Stimulated activated CD8-positive, alpha-beta memory T cell treated with anti-CD3 and anti-CD28 coated beads, Interleukin-12 subunit alpha, Interleukin-12 subunit beta, amount 100 ng/mL, for 24 hours (primary cell): Measurements from ENCODE around the gene KLRC1.
"Not testable (repeated sequence)": the region's sequence is repeated elsewhere in the genome, so short reads cannot be mapped to it uniquely, and the experiment has no call there.

Source experiments
- DNase-seq: peaks from one replicate; pipeline ENCODE4 v3.0.0-alpha.2; 2020; ENCODE audit errors: extremely low read depth

KLRC1 gene

DNA sequence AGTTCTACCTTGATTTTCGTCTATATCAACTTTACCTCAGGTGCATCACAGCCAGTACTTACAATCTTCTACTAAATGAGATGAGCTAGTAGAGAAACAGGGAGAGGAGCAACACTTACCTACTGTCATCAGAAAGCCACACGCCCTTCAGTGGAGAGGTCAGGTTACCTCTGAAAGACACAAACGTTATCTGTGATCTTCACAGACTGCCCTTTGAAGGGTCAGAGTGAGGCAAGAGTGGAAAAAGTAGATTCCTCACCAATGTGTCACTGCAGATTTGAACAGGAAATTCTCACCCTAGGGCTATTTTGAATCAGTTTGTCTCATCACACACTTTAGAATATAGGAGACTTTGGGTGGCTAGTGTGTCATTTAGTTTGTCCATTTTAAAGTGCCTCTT, 31.0 kb downstream of the KLRC1 start:
- not testable (repeated sequence) for DNase-seq

DNA sequence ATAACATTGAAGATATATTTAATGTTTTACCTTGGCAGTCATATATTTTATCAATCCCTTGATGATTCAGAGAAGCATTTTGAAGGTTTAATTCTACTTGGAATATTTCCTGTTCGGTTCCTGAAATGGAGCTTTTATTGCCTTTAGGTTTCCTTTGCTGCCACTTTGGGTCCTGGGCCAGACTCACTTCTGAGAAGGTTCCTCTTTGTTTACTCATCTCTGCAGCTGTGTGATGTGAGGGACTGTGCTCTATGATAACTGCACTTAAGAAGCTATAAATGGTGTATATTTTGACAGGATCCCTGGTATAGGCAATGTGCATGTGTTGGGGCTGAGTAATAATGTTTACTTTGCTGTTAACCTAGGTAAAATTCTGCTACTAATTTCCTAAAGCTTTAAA, 32.8 kb downstream of the KLRC1 start, which contains the start of gene KLRC3:
KLRC3 (minus strand) TSS at position 262 of the 400 bp plus-strand sequence; CDS start at position 217, 45 bp downstream.
- not testable (repeated sequence) for DNase-seq

DNA sequence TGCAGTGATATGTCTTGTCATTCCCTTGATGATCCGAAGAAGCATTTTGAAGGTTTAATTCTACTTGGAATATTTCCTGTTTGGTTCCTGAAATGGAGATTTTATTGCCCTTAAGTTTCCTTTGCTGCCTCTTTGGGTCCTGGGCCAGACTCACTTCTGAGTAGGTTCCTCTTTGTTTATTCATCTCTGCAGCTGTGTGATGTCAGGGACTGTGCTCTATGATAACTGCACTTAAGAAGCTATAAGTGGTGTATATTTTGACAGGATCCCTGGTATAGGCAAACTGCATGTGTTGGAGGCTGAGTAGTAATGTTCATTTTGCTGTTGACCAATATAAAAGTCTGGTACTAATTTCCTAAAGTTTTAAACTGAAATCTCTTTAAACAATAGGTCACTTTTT, 43.8 kb downstream of the KLRC1 start, which contains the start of gene KLRC4:
KLRC4 (minus strand) TSS at position 366 of the 400 bp plus-strand sequence; CDS start at position 184, 182 bp downstream.
- DNase-seq = no peak

DNA sequence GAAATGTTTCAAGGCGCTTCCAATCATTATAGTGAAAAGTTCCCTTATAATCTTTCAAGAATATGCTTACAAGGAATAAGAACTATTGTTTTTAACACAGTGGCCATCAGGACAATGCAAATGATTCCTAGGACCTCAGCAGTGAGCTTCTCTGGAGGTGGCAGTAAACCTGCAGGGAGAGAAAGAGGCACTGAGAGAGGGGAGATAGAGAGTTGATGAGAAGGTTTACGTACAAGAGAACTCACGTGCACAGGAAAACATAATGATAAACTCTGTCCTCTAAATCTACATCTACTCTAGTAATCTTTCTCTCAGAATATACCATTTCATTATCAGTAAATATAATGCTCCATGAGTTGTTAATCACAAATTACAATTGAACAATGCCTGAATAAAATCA, 44.3 kb downstream of the KLRC1 start:
- DNase-seq = no peak

DNA sequence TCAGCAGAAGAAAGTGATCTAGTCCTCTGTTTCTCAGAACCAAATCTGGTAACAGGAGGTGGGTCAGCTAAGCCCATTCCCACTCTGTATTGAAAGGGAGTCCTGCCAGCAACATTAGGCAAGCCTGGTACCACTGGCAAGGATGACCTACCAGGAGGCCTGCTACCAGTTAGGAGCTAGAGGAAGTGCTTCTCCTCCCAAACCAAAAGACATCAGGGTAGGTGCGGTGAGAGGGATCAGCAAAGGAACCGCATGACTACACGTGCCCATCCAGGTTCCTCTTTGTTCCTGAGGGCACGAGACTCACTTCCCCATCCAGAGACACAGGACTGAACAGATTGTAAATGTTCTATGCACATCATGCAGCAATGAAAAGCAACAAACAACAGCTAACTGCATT, 46.5 kb downstream of the KLRC1 start:
- no peak for DNase-seq

DNA sequence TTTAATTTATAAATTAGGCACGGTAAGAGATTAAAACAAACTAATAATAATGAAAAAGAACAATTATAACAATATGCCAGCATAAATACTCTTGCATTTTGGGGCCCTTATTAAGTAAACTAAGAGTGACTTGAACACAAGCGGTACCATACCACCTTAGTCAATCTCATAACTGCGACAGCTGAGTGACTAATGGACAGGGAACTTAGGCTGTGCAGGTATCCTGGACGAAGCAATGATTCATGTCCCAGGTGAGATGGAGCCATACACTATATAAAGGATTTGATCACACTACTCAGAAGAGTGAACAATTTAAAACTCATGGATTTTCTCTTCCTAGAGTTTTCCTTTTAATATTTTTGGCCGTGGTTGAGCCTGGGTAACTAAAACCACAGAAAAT, 47.9 kb downstream of the KLRC1 start:
- no peak for DNase-seq

DNA sequence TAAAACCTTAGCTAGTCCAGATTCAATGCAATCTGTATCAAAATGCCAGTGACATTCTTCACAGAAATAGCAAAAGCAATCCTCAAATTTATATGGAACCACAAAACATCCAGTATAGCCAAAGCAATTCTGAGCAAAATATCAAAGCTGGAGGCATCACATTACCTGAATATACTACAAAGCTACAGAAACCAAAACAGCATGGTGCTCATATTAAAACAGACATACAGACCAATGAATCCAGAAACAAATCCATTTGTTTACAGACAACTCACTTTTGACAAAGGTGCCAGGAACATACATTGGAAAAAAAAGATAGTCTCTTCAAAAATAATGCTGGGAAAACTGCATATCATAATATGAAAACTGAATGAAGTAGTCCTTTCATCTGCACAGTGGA, 48.4 kb downstream of the KLRC1 start:
- DNase-seq = no peak

DNA sequence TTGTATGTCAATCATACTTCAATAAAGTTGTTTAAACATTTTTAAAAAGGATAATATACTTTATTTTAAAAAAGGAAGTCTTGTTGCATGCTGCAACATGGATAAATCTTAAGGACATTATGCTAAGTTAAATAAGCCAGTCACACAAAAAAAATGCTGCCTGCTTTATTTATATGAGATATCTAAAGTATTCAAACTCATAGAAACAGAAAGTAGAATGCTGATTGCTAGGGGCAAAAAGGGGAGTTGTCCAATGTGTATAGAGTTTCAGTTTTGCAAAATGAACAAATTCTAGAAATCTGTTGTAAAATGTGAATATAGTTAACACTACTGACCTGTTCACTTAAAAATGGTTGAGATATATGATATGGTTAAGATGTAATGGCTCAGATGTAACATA, 52.3 kb downstream of the KLRC1 start:
- DNase-seq = no peak

DNA sequence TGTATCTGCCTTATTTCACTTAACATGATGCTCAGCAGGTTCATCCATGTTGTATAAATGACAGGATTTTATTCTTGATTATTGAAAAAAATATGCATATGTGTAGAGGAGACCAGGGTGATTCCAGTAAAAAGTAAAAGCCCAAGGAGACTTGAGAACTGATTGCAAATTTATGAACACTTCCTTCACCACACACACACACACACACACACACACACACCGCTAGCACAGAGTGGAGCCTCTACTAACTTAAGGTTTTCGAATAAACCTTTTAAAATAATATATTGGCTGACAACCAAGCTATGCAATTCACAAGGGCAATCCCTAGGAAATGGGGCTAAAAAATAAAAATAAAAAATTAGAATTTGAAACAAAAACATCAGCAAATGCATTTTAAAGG, 55.0 kb downstream of the KLRC1 start:
- DNase-seq = no peak

DNA sequence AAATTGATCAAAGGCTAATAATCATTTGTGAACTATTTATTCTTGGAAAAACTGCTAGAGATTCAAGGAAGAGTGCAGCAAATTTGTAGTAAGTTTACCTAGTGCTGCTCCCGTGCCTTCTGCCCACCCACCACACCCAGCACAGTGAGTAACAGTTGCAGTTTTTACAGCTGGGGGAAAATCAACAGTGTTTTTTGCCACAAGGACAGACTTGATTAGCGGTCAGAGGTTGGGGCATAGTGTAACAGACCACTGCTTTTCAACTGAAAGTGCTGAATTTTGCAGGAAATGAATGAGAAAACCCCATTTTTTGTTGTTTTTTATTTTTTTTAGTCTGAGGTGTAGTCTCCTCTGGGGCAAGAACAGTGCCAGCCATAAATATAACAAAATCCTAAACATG, 55.9 kb downstream of the KLRC1 start:
- no peak for DNase-seq

DNA sequence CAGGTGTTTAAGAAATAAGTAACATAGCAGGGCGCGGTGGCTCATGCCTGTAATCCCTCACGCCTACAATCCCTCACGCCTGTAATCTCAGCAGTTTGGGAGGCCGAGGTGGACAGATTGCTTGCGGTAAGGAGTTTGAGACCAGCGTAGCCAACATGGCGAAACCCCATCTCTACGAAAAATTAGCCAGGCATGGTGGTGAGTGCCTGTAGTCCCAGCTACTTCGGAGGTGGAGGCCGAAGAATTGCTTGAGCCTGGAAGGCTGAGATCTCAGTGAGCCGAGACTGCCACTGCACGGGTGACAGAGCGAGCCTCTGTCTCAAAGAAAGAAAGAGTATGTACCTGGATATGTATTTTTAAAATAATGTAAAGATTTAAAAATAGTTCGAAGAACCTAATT, 57.0 kb downstream of the KLRC1 start:
- not testable (repeated sequence) for DNase-seq
